Activated CD8-positive, alpha-beta T cell treated with anti-CD3 and anti-CD28 coated beads for 36 hours (primary cell): ENCODE data around the gene CBFA2T3. TPM values are rescaled to one million over a fixed set of nuclear protein-coding genes. Genes with fewer than 3 reads are reported as not detected.

Source experiments
- ATAC-seq: fragments of 200-7000 bp; cut with Tn5 transposase; one replicate; pipeline ENCODE4 v1.10.0; 2021; ENCODE audit warnings: mild to moderate bottlenecking, moderate library complexity
- CTCF ChIA-PET: fragments of 350-600 bp; sonication (Branson Sonifier 250); formaldehyde crosslinking; loops from one replicate; lab custom pipeline; 2021; ENCODE audit warnings: antibody characterized with exemption; lab: Charles Lee
- POLR2A ChIA-PET: fragments of 350-600 bp; sonication (Branson Sonifier 250); formaldehyde crosslinking; loops from one replicate; lab custom pipeline; 2021; ENCODE audit warnings: antibody characterized with exemption; lab: Charles Lee
- DNase-seq: peaks from one replicate; pipeline ENCODE4 v3.0.0-alpha.2; 2020
- H3K27ac Mint-ChIP-seq: one replicate; pipeline ENCODE4 v1.8.0; 2021; ENCODE audit warnings: mild to moderate bottlenecking, mixed read lengths
- H3K27me3 Mint-ChIP-seq: one replicate; pipeline ENCODE4 v1.8.0; 2021; ENCODE audit warnings: mixed read lengths
- H3K36me3 Mint-ChIP-seq: one replicate; pipeline ENCODE4 v1.8.0; 2021; ENCODE audit warnings: low read depth, mixed read lengths
- H3K4me1 Mint-ChIP-seq: one replicate; pipeline ENCODE4 v1.8.0; 2021; ENCODE audit warnings: low read depth, mixed read lengths
- H3K4me3 Mint-ChIP-seq: one replicate; pipeline ENCODE4 v1.8.0; 2021; ENCODE audit warnings: mild to moderate bottlenecking, moderate library complexity, mixed read lengths
- H3K9me3 Mint-ChIP-seq: one replicate; pipeline ENCODE4 v1.8.0; 2021; ENCODE audit warnings: mixed read lengths
- intact Hi-C: fragments of 100-400 bp; cut with micrococcal nuclease; formaldehyde crosslinking; loops from one replicate; pipeline ENCODE4 v1.10.0; 2022
- total RNA-seq, 2 experiments: library from RNA; stranded (reverse); gene quantifications; one replicate each; pipeline ENCODE4 v1.2.3, GENCODE V29; 2021
- TF ChIP-seq, protein P1 (sequence below): fragments of 200-600 bp; IDR thresholded peaks from one replicate; pipeline ENCODE4 v1.8.0; 2022; ENCODE audit warnings: antibody characterized with exemption, mild to moderate bottlenecking

The CBFA2T3 gene
- total RNA-seq, 2 experiments from 2014 or later = 0.14 to 0.34 TPM

DNA sequence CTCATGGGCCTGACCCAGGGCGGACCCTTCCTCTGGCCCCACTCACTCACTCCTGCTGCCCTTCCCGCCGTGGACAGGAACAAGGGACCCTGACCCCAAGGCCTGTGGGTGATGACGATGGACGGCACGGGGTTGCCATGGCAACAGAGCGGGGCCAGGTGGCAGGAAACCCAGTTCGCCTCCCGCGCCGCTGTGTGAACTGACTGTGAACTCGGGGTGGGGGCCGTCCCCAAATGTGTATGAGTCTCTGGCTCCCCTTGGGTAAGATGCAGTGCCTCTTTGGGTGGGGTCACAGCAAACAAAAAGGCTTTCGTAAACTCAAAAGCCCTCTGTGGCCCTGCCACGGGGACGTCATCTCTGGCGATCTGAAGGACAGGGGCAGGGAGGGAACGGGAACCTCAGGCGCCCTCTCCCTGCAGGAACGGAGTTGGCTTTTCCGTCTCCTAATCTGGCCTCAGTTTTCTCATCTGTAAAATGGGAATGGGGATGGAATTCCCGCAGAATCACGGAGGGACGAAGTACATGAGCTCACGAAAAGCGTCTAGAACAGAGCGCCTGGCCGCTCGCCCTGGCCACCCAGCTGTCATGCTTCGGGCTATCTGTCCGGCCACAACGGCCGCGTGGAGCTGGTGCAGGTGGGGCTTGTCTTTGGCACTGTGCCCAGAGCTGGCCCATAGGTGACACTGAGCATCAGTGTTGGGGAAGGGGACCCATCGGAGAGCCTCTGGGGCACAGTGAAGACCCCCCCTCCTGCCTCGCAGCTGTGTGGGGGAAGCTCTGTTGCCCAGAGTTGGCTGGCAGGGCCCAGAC is 65.7 kb downstream of the CBFA2T3 start:
- Mint-ChIP-seq H3K27me3 (no peaks in the 10 kb centered on the region), H3K4me3 (no peak overlapping the region), H3K9me3 (no peaks in the 10 kb centered on the region), H3K4me1 (no peaks in the 10 kb centered on the region), H3K27ac (no peak overlapping the region), H3K36me3 (no peaks in the 10 kb centered on the region)
- ChIA-PET POLR2A (no interaction called here), CTCF (no interaction called here)
- DNase-seq (peak; percentile 22), ATAC-seq (no peak)
- TF ChIP-seq, protein P1, sequence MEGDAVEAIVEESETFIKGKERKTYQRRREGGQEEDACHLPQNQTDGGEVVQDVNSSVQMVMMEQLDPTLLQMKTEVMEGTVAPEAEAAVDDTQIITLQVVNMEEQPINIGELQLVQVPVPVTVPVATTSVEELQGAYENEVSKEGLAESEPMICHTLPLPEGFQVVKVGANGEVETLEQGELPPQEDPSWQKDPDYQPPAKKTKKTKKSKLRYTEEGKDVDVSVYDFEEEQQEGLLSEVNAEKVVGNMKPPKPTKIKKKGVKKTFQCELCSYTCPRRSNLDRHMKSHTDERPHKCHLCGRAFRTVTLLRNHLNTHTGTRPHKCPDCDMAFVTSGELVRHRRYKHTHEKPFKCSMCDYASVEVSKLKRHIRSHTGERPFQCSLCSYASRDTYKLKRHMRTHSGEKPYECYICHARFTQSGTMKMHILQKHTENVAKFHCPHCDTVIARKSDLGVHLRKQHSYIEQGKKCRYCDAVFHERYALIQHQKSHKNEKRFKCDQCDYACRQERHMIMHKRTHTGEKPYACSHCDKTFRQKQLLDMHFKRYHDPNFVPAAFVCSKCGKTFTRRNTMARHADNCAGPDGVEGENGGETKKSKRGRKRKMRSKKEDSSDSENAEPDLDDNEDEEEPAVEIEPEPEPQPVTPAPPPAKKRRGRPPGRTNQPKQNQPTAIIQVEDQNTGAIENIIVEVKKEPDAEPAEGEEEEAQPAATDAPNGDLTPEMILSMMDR = no peak
- intact Hi-C loops = no loop called here

DNA sequence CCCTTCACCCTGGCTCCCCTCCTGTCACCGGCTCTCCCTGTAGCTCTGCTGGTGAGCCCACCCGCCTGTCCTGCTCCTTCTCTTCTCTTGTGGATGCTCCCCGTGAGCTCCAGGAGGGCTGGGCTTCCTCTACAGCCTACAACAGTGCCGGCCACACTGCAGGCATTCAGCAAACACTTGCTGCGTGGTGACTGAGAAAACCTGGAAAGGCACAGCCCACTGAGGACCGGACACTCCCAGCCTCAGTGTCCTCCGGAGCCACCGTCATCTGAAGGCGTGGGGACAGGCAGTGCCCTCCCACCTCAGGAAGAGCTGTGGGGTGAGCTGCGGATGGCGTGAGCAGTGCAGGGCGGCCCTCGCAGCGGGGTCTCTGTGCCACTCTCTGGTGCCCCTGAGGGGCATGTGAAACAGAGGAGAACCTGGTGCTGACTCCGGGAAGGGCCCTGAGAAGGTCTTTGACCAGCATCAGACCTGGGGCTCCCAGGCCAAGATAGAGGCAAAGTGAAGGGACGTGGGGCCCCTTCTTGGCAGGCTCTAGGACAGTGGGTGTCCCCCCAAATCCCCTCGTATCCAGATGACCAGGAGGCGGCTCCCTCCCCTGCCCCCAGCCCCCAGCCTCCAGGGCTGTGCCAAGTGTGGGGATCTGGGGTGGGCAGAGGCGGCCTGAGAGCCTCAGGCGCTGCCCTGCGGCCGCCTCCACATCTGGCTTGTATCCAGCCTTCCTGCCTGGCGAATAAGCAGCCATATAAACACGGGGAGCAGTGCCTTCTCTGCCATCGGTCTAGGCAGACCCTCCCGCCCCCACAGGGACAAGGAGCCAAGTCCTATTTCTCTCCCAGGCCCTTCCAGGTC is 66.5 kb downstream of the CBFA2T3 start:
- no peak for ATAC-seq
- intact Hi-C loops = no loop called here
- no peaks in the 10 kb centered on the region for H3K36me3 Mint-ChIP-seq
- H3K4me1 Mint-ChIP-seq = no peaks in the 10 kb centered on the region
- no peak for DNase-seq
- ChIA-PET CTCF (no interaction called here), POLR2A (no interaction called here)
- no peaks in the 10 kb centered on the region for H3K27me3 Mint-ChIP-seq
- H3K27ac Mint-ChIP-seq = no peak overlapping the region
- TF ChIP-seq, protein P1 = no peak
- H3K9me3 Mint-ChIP-seq = no peaks in the 10 kb centered on the region
- no peak overlapping the region for H3K4me3 Mint-ChIP-seq

DNA sequence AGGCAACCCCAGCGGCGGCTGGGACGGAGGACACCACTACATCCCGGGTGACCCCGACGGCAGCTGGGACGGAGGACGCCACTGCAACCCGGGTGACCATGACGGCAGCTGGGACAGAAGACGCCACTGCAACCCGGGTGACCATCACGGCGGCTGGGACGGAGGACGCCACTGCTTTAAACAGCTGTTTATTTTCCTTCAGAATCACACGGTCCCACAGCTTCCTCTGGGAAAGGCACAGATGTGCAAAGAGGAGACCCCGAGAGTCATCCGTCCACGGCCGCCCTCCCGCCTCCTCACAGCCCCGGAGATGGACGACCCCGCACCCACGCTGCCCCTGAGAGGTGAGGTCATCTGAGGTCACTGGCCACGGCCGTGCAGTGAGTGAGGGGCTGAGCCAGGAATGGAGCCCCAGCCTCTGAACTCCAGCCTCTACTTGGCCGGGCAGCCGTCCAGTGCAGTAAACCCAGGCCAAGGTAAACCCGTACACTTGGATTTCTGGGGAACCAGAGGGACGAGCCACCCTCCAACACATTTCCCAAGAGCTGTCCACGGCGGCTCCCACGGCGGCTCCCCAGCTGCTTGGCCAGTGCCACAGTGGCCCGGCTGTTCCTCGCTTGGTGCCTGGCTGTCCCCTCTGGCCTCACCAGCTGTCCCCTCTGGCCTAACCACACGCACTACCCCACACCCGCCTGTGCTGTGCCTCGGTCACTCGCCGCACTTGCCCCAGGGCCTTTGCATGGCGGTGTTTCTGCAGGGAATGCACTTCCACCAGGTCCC is 67.4 kb downstream of the CBFA2T3 start:
- Mint-ChIP-seq H3K4me1 (no peaks in the 10 kb centered on the region), H3K27me3 (no peaks in the 10 kb centered on the region), H3K27ac (no peak overlapping the region), H3K9me3 (no peaks in the 10 kb centered on the region), H3K36me3 (no peaks in the 10 kb centered on the region), H3K4me3 (no peak overlapping the region)
- POLR2A ChIA-PET = no interaction called here
- DNase-seq = no peak
- TF ChIP-seq, protein P1 = no peak
- CTCF ChIA-PET = no interaction called here
- no peak for ATAC-seq
- intact Hi-C loops = loop anchor here (10.0 kb wide), 1 partner anchor 65 kb away; no protein-coding TSS in a partner anchor

DNA sequence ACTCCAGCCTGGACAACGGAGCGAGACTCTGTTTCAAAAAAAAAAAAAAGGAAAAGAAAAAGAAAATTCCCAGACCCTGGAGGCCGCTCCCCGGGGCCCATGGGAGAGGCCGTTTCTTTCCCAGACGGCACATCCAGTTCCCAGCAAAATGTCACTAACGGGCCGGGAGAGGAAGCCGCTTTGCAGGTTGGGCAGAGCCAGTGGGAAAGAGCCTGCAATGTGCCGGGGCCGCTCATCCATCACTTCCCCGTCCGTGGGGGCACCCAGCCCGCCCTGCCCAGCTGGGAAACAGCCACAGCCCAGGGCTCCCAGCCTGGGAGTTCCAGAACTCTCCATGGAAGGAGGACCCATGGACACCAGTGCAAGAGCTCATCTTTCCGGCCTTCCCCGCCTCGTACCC is 68.7 kb downstream of the CBFA2T3 start:
- H3K4me3 Mint-ChIP-seq = no peak overlapping the region
- no peaks in the 10 kb centered on the region for H3K9me3 Mint-ChIP-seq
- no peak for ATAC-seq
- H3K36me3 Mint-ChIP-seq = no peaks in the 10 kb centered on the region
- H3K27ac Mint-ChIP-seq = no peak overlapping the region
- no peaks in the 10 kb centered on the region for H3K4me1 Mint-ChIP-seq
- no peaks in the 10 kb centered on the region for H3K27me3 Mint-ChIP-seq
- DNase-seq = no peak
- intact Hi-C loops = loop anchor here (10.0 kb wide), 1 partner anchor 64 kb away; no protein-coding TSS in a partner anchor
- ChIA-PET CTCF (no interaction called here), POLR2A (no interaction called here)
- TF ChIP-seq, protein P1 = no peak
